Memory B cell (primary cell): ENCODE results near the gene TRIM62.
A peak's percentile ranks its signal among the peaks of the same experiment; 100 is the strongest.
"Not testable (repeated sequence)": the region's sequence is repeated elsewhere in the genome, so short reads cannot be mapped to it uniquely, and the experiment has no call there.

Source experiments
- ATAC-seq: fragments of 150-1000 bp; cut with Tn5 transposase; 2 replicates; pipeline ENCODE4 v1.10.0; 2021; ENCODE audit warnings: low read depth, mild to moderate bottlenecking, moderate library complexity
- DNase-seq, 2 donors: peaks; one replicate each; pipeline ENCODE4 v3.0.0; 2022; ENCODE audit warnings: low spot score in 2 of 2
- H3K27ac Mint-ChIP-seq: one replicate; pipeline ENCODE4 v1.8.0; 2022; ENCODE audit warnings: mild to moderate bottlenecking, moderate library complexity, mixed read lengths
- H3K27me3 Mint-ChIP-seq: one replicate; pipeline ENCODE4 v1.8.0; 2022; ENCODE audit warnings: mixed read lengths
- H3K36me3 Mint-ChIP-seq: one replicate; pipeline ENCODE4 v1.8.0; 2022; ENCODE audit warnings: mild to moderate bottlenecking, mixed read lengths
- H3K4me1 Mint-ChIP-seq: one replicate; pipeline ENCODE4 v1.8.0; 2022; ENCODE audit warnings: mixed read lengths
- H3K4me3 Mint-ChIP-seq: one replicate; pipeline ENCODE4 v1.8.0; 2022; ENCODE audit warnings: mild to moderate bottlenecking, moderate library complexity, mixed read lengths
- H3K9me3 Mint-ChIP-seq: one replicate; pipeline ENCODE4 v1.8.0; 2022; ENCODE audit warnings: mixed read lengths

TRIM62 gene

DNA sequence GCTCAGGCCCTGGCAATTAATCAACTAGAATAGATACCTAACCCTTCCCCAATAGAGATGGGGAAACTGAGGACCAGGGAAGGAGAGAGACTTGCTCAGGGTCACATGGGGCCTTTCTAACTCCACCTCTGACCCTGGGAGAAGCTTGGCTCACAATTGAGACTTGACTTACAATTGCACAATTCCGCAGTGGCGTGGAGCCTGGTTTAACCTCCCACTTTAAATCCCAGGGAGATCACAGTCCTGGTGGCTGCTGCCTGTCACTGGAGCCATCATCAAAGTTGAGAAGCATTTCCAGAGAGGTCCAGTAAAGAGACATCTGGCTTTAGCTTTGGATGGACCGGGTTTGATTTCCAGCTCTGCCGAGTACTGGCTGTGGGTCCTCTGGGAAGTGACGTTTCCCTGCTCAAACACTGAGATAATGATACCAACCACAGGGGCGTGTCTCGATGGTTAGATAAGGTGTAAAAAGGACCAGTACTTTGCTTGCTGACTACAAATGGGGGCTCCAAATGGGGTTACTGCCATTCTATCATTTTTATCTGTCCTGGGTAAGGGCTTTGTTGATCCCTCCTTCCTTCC is 39.3 kb downstream of the TRIM62 start:
- Mint-ChIP-seq H3K4me3 (no peak overlapping the region), H3K9me3 (no peaks in the 10 kb centered on the region), H3K27ac (no peak overlapping the region), H3K36me3 (peaks cover 4% of the 10 kb centered on the region), H3K4me1 (peaks cover 2% of the 10 kb centered on the region), H3K27me3 (no peaks in the 10 kb centered on the region)
- DNase-seq: no peak
- no peak for ATAC-seq

DNA sequence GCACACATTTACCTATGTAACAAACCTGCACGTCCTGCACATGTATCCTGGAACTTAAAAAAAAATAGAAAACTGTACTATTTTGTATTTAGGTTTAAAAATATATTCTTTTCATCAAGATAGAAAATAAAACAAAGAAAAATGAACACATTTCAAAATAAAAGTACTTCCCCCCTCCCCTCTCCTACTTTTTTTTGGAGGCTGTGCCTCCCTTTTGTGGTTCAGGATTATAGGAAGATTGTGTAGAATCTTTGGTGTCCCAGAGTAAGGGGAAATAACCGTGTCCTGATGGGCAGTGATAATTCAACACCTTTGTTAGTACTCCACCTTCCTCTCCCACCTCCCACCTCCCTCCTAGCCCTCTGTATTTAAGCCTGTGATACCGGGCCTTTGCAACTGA is 40.1 kb downstream of the TRIM62 start:
- Mint-ChIP-seq H3K4me1 (peaks cover 2% of the 10 kb centered on the region), H3K27me3 (no peaks in the 10 kb centered on the region), H3K4me3 (no peak overlapping the region), H3K27ac (no peak overlapping the region), H3K36me3 (peaks cover 4% of the 10 kb centered on the region), H3K9me3 (no peaks in the 10 kb centered on the region)
- DNase-seq (no peak), ATAC-seq (no peak)

DNA sequence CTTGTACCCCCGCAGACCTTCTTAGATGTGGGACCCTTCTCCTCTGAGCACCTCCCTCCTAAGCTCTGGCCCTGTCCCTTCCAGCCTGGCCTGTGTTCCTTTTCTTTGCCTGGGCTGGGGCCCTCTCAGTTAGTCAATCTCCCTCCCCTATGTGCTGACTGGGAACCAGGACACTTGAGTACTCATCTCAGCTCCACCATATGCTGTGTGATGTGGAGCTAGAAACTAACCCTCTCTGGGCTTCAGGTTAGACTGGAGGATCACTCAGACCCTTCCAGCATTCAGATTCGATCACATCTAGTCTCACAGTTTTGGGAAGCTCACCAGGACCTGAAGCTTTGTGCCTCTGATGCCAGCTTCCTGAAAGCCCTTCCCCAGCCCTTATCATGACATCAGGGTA is 40.6 kb downstream of the TRIM62 start:
- Mint-ChIP-seq H3K9me3 (no peaks in the 10 kb centered on the region), H3K36me3 (peaks cover under 1% of the 10 kb centered on the region), H3K4me1 (peaks cover 3% of the 10 kb centered on the region), H3K4me3 (no peak overlapping the region), H3K27me3 (no peaks in the 10 kb centered on the region), H3K27ac (no peak overlapping the region)
- DNase-seq: no peak
- ATAC-seq: no peak

DNA sequence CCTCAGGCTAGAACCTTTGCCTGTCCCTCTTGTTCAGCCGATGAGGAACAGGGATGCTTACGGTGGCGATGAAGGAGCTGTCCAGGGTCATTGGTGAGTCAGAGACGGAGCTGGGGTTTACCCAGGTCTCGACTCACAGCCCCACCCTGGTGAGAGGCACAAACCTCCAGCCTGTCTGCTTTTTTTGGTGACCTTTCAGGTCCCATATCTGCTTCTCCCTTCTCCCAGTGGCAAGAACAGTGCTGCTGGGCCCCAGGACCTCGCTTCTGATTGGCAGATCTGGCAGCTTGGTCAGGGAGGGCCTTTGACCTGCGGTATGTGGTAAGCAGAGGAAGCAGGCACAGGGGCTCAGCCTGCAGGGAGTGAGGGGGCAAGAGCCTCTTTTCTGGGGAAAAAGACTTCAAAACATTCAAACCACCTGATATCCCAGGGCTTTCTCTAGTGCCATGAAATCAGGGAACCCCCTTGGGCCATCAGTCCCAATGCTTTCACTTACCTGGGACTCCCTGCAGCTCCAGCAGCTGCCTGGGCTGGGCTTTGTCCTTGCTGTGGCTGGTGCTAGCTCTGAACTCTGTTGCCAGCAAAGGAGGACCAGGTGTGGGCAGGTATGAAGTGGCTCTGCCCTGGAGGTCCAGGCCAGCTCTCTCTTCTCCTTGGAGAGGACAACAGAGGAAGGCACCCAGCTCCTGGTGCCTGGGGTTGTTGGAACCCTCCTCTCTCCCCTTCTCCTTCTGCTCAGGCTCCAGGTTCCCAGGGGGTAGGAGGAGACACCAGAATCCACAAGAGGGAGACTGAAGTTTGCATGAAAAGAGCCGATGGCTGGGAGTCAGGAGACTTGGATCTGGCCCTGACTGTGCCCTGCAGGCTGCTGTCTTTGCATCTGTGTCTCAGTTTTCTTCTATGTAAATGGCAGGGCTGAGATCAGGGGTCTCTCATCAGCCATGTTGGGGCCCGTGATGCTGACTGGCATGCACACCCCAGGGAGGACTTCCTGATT is 41.4 kb downstream of the TRIM62 start:
- no peaks in the 10 kb centered on the region for H3K9me3 Mint-ChIP-seq
- H3K4me1 Mint-ChIP-seq: peaks cover 8% of the 10 kb centered on the region
- H3K27me3 Mint-ChIP-seq: no peaks in the 10 kb centered on the region
- no peak overlapping the region for H3K4me3 Mint-ChIP-seq
- DNase-seq: no peak
- H3K36me3 Mint-ChIP-seq: peaks cover 3% of the 10 kb centered on the region
- ATAC-seq: no peak
- H3K27ac Mint-ChIP-seq: no peak overlapping the region

DNA sequence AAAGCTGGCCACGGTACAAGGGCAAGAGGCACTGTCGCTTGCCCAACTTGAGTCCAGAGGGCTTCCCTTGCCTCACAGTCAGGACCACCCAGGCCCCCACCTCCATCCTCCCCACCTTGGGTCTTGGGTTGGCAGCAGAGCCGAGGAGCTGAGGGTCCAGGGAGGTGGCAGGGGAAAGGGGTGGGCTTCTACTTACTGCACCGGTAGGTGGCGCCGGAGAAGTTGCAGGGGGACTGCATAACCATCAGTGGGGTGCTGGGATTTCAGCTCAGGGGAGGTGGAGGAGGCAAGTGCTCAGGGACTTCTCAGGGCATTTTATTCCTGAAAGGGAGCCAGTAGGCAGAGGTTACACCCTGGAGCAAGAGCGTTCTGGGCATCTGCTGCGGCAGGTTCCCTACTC is 44.0 kb downstream of the TRIM62 start:
- Mint-ChIP-seq H3K27ac (no peak overlapping the region), H3K4me1 (peaks cover 10% of the 10 kb centered on the region), H3K9me3 (no peaks in the 10 kb centered on the region), H3K36me3 (peaks cover 3% of the 10 kb centered on the region), H3K27me3 (no peaks in the 10 kb centered on the region), H3K4me3 (no peak overlapping the region)
- DNase-seq (no peak), ATAC-seq (peak; percentile 46)

DNA sequence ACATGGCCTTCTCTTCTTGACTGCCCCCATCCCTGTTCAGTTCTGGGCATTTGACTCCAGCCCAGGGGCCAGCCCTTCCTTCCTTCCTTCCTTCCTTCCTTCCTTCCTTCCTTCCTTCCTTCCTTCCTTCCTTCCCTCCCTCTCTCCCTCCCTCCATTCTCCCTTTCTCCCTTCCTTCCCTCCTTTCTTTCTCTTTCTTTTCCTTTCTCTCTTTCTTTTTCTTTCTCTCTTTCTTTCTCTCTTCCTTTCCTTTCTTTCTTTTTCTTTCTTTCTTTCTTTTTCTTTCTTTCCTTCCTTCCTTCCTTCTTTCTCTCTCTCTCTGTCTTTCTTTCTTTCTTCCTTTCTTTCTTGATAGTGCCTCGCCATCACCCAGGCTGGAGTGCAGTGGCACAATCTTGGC is 45.8 kb downstream of the TRIM62 start:
- H3K27ac Mint-ChIP-seq, H3K27me3 Mint-ChIP-seq, H3K36me3 Mint-ChIP-seq, H3K9me3 Mint-ChIP-seq, ATAC-seq, DNase-seq, H3K4me3 Mint-ChIP-seq: not testable (repeated sequence)
- peaks cover 13% of the 10 kb centered on the region for H3K4me1 Mint-ChIP-seq

DNA sequence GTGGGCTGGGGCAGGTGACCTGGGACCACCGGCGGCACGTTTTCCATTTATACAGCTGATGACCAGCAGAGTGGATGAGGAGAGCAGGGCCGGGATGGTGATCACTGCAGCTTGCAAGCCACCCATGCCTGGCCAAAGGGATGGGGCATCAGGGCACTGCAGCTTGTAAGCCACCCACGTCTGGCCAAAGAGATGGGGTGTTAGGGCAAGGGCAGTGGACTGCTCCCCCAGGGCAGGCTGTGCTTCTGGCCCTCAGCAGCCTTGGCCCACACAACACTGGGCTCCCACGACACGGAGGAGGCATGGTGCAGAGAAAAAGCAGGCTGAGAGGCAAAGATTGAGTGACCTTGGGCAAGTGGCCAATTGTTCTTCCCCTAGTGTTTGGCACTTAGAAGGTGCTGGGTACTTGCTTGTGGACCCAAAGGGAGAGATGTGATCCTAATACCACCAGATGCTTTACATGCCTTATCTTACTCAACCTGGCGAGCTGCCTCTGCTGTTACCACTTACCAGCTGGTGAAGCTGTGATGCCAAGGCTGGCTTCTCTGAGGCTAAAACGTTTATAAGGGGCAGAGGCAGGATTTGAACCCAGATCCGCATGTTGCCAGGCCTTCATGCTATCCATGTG is 48.3 kb downstream of the TRIM62 start:
- H3K9me3 Mint-ChIP-seq: no peaks in the 10 kb centered on the region
- H3K27me3 Mint-ChIP-seq: no peaks in the 10 kb centered on the region
- no peak for DNase-seq
- ATAC-seq: no peak
- no peak overlapping the region for H3K27ac Mint-ChIP-seq
- peaks cover 9% of the 10 kb centered on the region for H3K36me3 Mint-ChIP-seq
- no peak overlapping the region for H3K4me3 Mint-ChIP-seq
- H3K4me1 Mint-ChIP-seq: peaks cover 22% of the 10 kb centered on the region

DNA sequence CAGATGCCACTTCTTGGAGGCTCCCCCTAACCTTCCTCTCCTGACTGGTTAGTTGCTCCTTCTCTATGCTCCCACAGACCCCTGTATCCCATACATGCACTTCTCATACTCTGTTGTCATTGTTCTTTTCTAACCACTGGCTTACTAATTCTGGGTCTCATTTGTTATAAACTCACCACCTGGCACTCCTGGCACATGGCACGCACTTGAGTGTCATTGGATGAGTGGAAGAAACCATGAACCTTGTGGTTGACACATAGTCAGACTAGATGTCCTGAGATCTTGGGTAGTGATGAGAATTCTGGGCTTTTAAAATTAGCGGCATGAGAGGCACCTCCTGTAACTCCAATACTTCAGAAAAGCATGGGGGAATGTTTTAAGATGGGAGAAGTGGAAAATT is 49.3 kb downstream of the TRIM62 start:
- Mint-ChIP-seq H3K27me3 (no peaks in the 10 kb centered on the region), H3K36me3 (peaks cover 9% of the 10 kb centered on the region), H3K27ac (no peak overlapping the region), H3K4me1 (peaks cover 20% of the 10 kb centered on the region), H3K4me3 (no peak overlapping the region), H3K9me3 (no peaks in the 10 kb centered on the region)
- ATAC-seq (no peak), DNase-seq (no peak)

DNA sequence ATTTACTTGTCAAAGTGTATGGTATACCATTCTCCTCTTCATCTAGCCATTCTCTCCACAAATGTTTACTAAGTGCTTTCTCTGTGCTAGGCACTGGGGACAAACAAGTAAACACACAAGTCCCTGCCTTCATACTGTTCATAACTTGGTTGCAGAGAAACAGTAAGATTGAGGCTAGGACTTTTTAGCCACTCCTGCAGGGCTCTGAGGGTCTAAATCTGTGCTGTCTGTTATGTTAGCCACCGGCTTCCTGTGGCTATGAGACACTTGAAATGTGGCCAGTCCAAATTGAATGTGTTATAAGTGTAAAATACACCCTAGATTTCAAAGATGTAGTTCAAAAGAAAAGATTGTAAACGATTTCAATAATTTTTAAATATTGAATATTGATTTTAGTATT is 50.7 kb downstream of the TRIM62 start:
- DNase-seq (no peak), ATAC-seq (no peak)
- no peak overlapping the region for H3K27ac Mint-ChIP-seq
- H3K4me1 Mint-ChIP-seq: peaks cover 23% of the 10 kb centered on the region
- H3K9me3 Mint-ChIP-seq: no peaks in the 10 kb centered on the region
- no peaks in the 10 kb centered on the region for H3K27me3 Mint-ChIP-seq
- H3K36me3 Mint-ChIP-seq: peaks cover 8% of the 10 kb centered on the region
- no peak overlapping the region for H3K4me3 Mint-ChIP-seq

DNA sequence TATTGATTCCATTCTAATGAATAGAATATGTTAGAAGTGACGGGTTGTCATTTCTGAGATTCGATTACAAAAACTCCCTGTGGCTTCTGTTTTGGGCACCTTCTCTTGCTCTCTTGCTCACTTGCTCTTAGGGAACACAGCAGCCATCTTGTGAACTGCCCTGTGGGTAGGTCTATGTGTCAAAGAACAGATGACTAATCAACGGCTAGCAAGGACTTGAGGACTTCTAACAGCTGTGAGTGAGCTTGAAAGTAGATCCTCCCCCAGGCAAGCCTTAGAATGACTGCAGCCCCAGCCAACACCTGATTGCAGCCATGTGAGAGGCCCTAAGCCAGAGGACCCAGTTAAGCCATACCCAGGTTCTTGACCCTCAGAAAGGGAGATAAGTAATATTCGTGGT is 51.5 kb downstream of the TRIM62 start:
- H3K4me3 Mint-ChIP-seq: no peak overlapping the region
- no peaks in the 10 kb centered on the region for H3K9me3 Mint-ChIP-seq
- H3K27ac Mint-ChIP-seq: no peak overlapping the region
- H3K27me3 Mint-ChIP-seq: no peaks in the 10 kb centered on the region
- H3K36me3 Mint-ChIP-seq: peaks cover 12% of the 10 kb centered on the region
- ATAC-seq (no peak), DNase-seq (no peak)
- H3K4me1 Mint-ChIP-seq: peaks cover 18% of the 10 kb centered on the region

DNA sequence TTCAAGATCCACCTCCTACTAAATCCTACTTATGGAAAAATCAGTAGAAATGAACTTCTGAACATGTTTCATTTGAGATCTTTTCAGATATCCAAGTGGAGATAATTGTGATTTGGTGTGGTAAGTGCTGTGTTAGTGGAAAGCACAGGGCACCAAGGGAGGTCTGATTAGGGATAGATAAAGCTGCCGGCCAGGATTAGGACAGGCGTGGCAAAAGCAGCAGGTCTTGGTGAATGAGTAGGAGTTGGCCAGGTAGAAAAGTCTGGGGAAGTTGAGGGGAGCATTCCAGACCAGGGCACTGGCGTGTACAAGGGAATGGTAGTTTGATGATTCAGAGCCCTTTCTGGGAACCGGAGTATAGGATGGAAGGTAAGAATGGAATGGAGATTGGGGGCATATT is 53.1 kb downstream of the TRIM62 start:
- DNase-seq (no peak), ATAC-seq (no peak)
- no peaks in the 10 kb centered on the region for H3K9me3 Mint-ChIP-seq
- no peak overlapping the region for H3K27ac Mint-ChIP-seq
- peaks cover 17% of the 10 kb centered on the region for H3K4me1 Mint-ChIP-seq
- H3K36me3 Mint-ChIP-seq: peaks cover 16% of the 10 kb centered on the region
- no peaks in the 10 kb centered on the region for H3K27me3 Mint-ChIP-seq
- no peak overlapping the region for H3K4me3 Mint-ChIP-seq

DNA sequence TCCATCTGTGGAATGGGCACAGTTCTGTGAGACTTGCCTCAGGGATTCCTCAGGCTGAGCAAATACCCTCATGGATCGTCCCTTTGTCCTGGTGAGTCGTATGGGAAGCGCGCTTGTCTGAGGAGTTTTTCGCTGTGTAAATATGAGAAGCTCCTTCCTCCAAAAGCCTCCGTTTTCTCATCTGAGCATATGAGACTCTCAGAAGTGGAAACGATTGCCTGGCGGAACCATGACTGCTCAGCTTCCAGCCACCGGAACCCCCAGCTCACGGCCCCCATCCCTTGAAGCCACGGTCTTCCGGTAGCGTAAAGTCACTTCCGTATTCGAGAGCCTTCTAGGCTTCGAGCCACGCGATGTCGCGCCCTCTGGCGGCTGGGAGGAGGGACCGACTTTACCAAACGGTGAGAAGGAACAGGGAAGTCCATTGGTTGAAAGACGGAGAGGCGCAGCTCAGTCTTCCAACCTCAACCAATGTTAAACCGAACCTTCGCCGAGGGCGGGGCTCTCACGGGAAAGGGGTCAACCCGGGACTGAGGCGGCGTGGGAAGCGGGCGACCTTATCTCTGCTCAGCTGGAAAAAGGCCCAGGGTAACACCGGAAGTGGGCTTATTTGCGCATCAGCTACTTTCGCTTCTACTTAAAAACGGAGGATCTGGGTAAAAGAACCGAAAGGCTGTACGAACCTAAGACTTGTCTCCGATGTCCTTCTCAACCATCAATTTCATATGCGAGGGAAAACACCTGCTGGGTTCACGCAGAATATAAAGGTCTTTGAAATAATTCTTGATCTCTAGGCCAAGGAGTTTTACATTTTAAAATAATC is 54.6 kb downstream of the TRIM62 start:
- H3K27me3 Mint-ChIP-seq: no peaks in the 10 kb centered on the region
- peaks cover 14% of the 10 kb centered on the region for H3K4me1 Mint-ChIP-seq
- peaks cover 12% of the 10 kb centered on the region for H3K36me3 Mint-ChIP-seq

DNA sequence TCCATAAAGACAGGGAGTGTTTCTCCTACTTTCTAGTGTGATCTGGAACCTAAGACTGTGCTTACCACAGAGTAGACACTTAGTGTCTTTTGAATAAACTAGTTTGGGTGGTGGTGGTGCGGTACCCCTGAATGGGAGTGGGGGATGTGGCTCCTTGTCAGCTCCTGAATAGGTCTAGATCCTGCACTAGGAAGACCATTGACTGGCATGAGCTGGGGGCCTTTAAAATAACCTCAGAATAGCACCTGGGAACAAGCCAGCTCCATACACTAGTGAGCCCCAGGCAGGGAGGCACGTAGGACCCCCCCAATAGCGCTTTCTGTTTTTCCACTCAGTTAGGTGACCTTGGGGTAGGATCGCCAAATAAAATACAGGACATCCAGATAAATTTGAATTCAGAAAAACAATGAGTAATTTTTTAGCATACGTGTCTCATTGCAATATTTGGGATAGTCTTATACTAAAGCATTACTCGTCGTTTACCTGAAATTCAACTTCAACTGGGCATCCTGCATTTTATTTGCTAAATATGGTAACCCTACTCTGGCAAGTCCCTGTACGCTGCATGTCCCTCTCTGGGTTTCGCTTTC is 55.3 kb downstream of the TRIM62 start:
- peak overlapping the region; percentile 93 for H3K4me3 Mint-ChIP-seq
- no peaks in the 10 kb centered on the region for H3K9me3 Mint-ChIP-seq
- H3K27ac Mint-ChIP-seq: peak overlapping the region; percentile 92
- no peaks in the 10 kb centered on the region for H3K27me3 Mint-ChIP-seq
- H3K4me1 Mint-ChIP-seq: peaks cover 14% of the 10 kb centered on the region
- DNase-seq (no peak), ATAC-seq (peak; percentile 2)
- H3K36me3 Mint-ChIP-seq: peaks cover 12% of the 10 kb centered on the region

More for the DNA sequence above, 54.6 kb downstream of the TRIM62 start:
- Mint-ChIP-seq H3K27ac (peak overlapping the region; percentile 92), H3K4me3 (peak overlapping the region; percentile 93), H3K9me3 (no peaks in the 10 kb centered on the region)
- ATAC-seq (peak; percentile 88), DNase-seq (peak; percentile 92 to 96)
